AG10803 (cell line): ENCODE results near the gene BCR.

ENCODE experiments used
- DNase-seq: peaks from one replicate; pipeline ENCODE4 v3.0.0; 2010; ENCODE audit warnings: low read depth
- H3K4me3 ChIP-seq: 2 replicates; pipeline ENCODE4 v1.5.1; 2011; ENCODE audit warnings: mild to moderate bottlenecking, low read length, control low read depth
- CTCF ChIP-seq: conservative IDR thresholded peaks from 2 replicates; pipeline ENCODE4 v1.5.1; 2011; ENCODE audit warnings: mild to moderate bottlenecking, low read length, control low read depth, inconsistent platforms

BCR gene

GRCh38 chr22:23222033-23222792 lies 41.9 kb downstream of the BCR start:
- TF ChIP-seq CTCF, result no peak
- no peak for DNase-seq

DNA sequence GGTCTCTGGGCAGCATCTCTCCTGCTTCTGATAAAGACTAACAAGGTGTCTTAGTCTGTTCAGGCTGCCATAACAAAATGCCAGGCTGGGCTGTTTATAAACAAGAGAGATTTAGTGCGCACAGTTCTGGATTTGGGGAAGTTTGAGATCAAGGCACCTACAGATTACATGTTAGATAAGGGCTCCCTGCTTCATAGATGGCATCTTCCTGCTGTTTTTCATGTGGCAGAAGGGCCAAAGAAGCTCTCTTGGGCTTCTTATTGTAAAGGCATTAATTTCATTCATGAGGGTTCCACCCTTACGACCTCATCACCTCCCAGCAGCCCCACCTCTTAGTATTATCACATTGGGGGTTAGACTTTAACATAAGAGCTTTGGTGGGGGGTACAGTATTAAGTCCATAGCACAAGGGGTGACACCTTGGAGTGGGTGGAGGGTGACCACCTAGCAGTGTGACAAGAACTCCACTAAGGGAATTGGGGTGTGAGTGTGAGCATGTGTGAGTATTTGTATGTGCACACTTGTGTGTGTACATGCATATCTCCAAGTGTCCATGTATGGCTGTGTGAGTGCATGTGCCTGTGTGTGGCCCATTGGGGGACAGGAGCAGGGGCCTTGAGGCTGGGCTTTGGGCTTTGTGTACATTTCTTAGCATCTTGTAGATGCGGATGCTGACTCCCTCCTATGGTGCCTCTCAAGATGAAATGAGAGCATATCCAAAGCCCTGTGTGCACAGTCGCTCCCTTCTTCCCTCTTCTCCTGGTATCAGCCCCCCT lies 42.7 kb downstream of the BCR start:
- no peak for DNase-seq
- H3K4me3 ChIP-seq, result no peak overlapping the region
- TF ChIP-seq CTCF, result no peak

More at GRCh38 chr22:23222033-23222792, 41.9 kb downstream of the BCR start:
- H3K4me3 ChIP-seq, result no peak overlapping the region

DNA sequence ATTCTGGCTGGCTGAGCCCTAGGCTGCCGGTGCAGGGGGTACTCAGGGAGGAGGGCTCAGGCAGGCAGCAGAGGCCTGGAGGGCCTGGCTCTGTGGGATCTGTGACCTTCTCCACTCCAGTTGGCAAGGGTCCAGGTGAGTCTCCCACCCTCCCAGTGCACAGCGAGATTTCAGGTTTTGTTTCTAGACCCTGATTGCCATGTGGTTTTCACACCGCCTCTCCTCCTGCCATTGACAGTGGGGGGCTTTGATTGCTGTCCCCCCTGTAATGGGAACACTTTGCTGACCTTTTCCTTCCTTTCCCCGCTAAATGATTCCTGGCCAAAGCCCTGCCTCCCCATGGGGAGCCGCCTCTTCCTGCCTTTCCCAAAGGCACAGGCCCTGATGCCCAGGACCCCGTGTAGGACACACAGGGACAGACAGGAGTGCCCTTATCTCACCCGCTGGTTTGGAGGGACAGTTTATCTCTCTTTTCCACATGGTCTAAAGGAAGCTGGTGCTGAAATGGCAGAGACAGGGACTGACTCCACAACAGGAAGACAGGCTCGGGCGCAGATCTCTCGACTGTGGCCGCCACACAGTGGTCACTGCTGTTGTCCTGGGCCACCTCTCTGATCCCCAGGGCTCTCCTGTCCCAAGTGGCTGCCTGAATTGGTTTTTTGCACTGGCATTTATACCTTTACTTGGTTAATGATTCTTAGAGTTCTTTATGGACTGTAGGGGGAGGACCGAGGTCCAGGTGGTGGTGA lies 43.4 kb downstream of the BCR start:
- DNase-seq, result no peak
- TF ChIP-seq CTCF, result no peak
- H3K4me3 ChIP-seq, result no peak overlapping the region

DNA sequence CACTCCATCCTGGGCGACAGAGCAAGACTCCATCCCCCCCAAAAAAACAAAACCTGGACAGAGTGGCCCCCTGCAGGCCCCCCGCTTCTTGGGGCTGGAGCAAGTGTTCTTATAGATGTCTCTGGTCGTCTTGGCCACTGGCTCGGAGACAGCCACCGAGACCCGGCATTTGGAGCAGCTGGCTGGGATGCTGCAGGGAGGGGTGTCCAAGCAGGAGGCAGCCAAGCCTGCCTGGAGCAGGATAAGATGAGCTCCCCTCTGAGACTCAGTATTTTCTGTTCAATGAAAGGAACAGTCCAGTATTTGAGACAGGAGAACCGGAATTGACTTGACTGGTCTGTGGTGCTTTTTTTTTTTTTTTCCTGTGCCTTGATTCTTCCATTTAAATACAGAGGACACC lies 44.5 kb downstream of the BCR start:
- no peak for TF ChIP-seq CTCF
- no peak for DNase-seq
- H3K4me3 ChIP-seq, result no peak overlapping the region

DNA sequence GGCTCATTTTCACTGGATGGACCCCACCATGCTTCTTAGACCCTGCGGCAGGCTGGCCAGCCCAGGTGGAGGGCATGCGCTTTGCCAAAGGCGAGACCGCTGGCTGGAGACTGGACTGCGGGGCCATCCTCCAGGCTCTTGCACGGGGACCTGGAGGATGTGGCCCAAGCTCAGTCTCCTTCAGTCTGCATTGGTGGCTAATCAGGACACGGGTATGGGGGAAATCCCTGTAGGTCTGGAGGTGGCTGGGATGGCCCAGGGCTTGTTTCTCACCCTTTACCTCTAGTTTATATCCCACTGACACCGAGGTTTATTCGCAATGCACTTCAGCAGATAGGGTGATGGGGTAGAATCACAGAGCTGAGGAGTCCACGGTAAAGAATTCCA lies 45.0 kb downstream of the BCR start:
- no peak for TF ChIP-seq CTCF
- H3K4me3 ChIP-seq, result no peak overlapping the region
- DNase-seq, result no peak

DNA sequence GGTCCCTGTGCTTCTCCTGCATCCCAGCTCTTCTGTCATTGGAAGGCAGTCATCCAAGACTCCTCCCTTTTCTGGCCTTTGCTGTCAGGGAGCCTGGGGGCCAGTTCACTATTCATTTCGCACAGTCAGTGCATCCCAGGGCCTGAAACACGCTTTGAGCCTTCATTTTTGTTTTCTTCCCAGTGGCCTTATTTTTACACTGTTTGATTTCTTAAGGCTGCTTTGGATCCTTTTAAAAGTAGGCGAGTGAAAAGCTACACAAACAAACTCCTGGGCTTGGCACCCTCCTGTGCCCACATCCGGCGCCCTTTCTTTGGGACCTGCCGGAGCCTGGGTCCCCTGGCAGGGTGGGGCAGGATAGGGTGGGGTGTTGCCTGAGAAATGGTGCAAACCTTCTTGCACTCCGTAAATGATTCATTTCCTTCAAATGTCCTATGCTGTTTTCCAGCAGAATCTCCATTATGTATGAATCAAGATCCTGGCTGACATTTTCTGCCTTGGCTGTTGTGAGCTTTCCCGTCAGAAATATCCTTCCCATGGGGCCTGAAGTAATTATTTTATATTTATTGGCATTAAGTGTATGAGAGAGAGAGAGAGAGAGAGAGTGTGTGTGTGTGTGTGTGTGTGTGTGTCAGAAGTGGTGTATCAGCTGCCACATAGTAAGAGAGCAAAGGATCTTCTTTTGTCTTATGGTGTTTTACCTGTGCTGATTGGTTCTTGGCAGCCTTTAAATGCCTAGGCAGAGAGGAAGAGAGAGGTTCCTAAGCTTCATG lies 45.6 kb downstream of the BCR start:
- TF ChIP-seq CTCF, result no peak
- peak; percentile 61 for DNase-seq

More for the DNA sequence above, 45.6 kb downstream of the BCR start:
- H3K4me3 ChIP-seq, result no peak overlapping the region; the same call in 1 of the 2 replicates
